HepG2 (cell line): Measurements from ENCODE around the gene KLHL35. TPM values are rescaled to one million over a fixed set of nuclear protein-coding genes. Genes with fewer than 3 reads are reported as not detected.

Experiments
- ADNP ChIP-seq: sonication (generic); formaldehyde crosslinking; IDR thresholded peaks from 2 replicates; pipeline ENCODE4 v1.4.0; 2020; ENCODE audit warnings: missing genetic modification reagents
- ARID3A ChIP-seq: IDR thresholded peaks from 2 replicates; pipeline ENCODE4 v1.6.1; 2012; ENCODE audit warnings: low read depth, low read length, improper control_type of control experiment
- CSRNP1 ChIP-seq: sonication (generic); formaldehyde crosslinking; IDR thresholded peaks from 2 replicates; pipeline ENCODE4 v1.8.1; 2023; ENCODE audit warnings: mild to moderate bottlenecking, missing genetic modification reagents
- ETV5 ChIP-seq: IDR thresholded peaks from 2 replicates; pipeline ENCODE4 v1.6.1; 2018; ENCODE audit warnings: missing biosample characterization, missing genetic modification reagents, inconsistent platforms, borderline replicate concordance
- GABPB1 ChIP-seq: IDR thresholded peaks from 2 replicates; pipeline ENCODE4 v1.6.1; 2016; ENCODE audit warnings: mild to moderate bottlenecking, missing genetic modification reagents, moderate library complexity, missing compliant biosample characterization
- NFKBIZ ChIP-seq: IDR thresholded peaks from 2 replicates; pipeline ENCODE4 v1.6.1; 2018; ENCODE audit warnings: missing genetic modification reagents, missing compliant biosample characterization
- ZKSCAN8 ChIP-seq: IDR thresholded peaks from 2 replicates; pipeline ENCODE4 v1.6.1; 2016; ENCODE audit warnings: borderline replicate concordance, missing genetic modification reagents, missing compliant biosample characterization
- ZNF777 ChIP-seq: sonication (generic); formaldehyde crosslinking; IDR thresholded peaks from 2 replicates; pipeline ENCODE4 v1.4.0; 2020; ENCODE audit warnings: missing genetic modification reagents
- ZSCAN5A ChIP-seq: sonication (generic); formaldehyde crosslinking; IDR thresholded peaks from 2 replicates; pipeline ENCODE4 v1.8.0; 2022; ENCODE audit warnings: mild to moderate bottlenecking, missing genetic modification reagents, borderline replicate concordance
- polyA plus RNA-seq, 8 experiments: library from polyadenylated mRNA; depleted of rRNA in 3 of 8; stranded (reverse) in 7 of 8; unstranded in 1 of 8; fragments of >200 nt; fragmentation: Illumina TruSeq in 4 of 8; extraction: Trizol in 4 of 8; gene quantifications; 2 replicates each; pipeline versions ENCODE4 v1.2.1 to v1.2.3, GENCODE V29; 2011 to 2016; ENCODE audit warnings: low read depth in 4 of 8, missing spikeins in 1 of 8, mixed read lengths in 1 of 8; ENCODE audit not compliant: insufficient read depth in 1 of 8
- total RNA-seq, 5 experiments: library from RNA; depleted of rRNA; stranded (reverse); fragments of >200 nt; fragmentation: Illumina TruSeq; extraction: Trizol; gene quantifications; 2 replicates each; pipeline ENCODE4 v1.2.3, GENCODE V29; 2016; ENCODE audit warnings: low read depth in 1 of 5
- TF ChIP-seq, protein P1 (sequence below): IDR thresholded peaks from 2 replicates; pipeline ENCODE4 v1.6.1; 2016; ENCODE audit warnings: low read depth, control low read depth
- TF ChIP-seq, protein P2 (sequence below): sonication (generic); formaldehyde crosslinking; IDR thresholded peaks from 2 replicates; pipeline ENCODE4 v1.5.1; 2020; ENCODE audit warnings: mild to moderate bottlenecking, missing genetic modification reagents, borderline replicate concordance

The KLHL35 gene
- total and polyA plus RNA-seq, 2 of the 13 experiments (the other 11 are each of a cell fraction or from before 2014, with no cell fraction given), result not detected

GRCh38 chr11:75400146-75400865 is 32.7 kb downstream of the KLHL35 start (continued):
- TF ChIP-seq ARID3A, result no peak
- TF ChIP-seq CSRNP1 (CRISPR knock-in tag), result no peak
- no peak for TF ChIP-seq ADNP (CRISPR knock-in tag)
- TF ChIP-seq ZNF777 (CRISPR knock-in tag), result no peak
- TF ChIP-seq GABPB1, result no peak
- no peak for TF ChIP-seq ETV5 (CRISPR knock-in tag)
- TF ChIP-seq NFKBIZ (CRISPR knock-in tag), result no peak
- TF ChIP-seq, protein P1, sequence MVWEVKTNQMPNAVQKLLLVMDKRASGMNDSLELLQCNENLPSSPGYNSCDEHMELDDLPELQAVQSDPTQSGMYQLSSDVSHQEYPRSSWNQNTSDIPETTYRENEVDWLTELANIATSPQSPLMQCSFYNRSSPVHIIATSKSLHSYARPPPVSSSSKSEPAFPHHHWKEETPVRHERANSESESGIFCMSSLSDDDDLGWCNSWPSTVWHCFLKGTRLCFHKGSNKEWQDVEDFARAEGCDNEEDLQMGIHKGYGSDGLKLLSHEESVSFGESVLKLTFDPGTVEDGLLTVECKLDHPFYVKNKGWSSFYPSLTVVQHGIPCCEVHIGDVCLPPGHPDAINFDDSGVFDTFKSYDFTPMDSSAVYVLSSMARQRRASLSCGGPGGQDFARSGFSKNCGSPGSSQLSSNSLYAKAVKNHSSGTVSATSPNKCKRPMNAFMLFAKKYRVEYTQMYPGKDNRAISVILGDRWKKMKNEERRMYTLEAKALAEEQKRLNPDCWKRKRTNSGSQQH (CRISPR knock-in tag), result no peak
- TF ChIP-seq ZSCAN5A (CRISPR knock-in tag), result no peak
- TF ChIP-seq, protein P2, sequence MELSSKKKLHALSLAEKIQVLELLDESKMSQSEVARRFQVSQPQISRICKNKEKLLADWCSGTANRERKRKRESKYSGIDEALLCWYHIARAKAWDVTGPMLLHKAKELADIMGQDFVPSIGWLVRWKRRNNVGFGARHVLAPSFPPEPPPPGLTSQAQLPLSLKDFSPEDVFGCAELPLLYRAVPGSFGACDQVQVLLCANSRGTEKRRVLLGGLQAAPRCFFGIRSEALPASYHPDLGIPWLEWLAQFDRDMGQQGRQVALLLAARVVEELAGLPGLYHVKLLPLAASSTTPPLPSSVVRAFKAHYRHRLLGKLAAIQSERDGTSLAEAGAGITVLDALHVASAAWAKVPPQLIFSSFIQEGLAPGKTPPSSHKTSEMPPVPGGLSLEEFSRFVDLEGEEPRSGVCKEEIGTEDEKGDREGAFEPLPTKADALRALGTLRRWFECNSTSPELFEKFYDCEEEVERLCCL (CRISPR knock-in tag), result no peak
- TF ChIP-seq ZKSCAN8 (CRISPR knock-in tag), result no peak
